HG03469 (cell line): ENCODE data around the gene PRIMA1.

ENCODE experiments used
- ATAC-seq: cut with Tn5 transposase; IDR thresholded peaks from one replicate; pipeline ENCODE4 v1.9.1; 2021; ENCODE audit warnings: mild to moderate bottlenecking, moderate library complexity, moderate number of reproducible peaks; ENCODE audit not compliant: unreplicated experiment

Gene PRIMA1

DNA sequence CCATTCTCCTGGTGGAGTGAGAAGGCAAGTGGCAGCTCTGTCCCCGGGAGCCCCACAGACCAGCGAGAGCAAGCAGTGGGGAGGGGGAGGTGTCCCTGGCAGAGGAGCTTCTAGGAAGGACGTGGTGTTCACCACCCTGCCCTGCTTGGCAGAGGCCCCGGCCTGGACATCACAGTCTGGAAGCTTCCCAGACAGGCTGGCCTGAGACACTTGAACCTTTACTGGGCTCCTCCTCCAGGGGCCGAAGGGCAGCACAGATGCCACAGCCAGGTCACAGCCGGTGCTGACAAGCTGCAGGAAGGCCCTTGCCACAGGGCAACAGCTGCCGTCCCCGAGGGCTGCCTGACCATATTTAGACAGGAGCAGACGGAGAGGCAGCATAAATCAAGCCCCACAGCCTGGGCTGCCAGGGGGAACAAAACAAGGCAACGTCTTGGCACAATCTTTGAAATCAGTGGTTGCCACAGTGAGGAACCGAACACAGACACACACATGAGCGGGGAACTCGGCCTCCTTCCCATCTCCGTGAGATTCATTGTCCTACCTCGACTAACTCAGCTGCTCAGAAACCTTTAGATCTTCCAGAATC is 28.5 kb downstream of the PRIMA1 start:
- ATAC-seq = no peak

GRCh38 chr14:93757206-93757605 is 31.1 kb downstream of the PRIMA1 start:
- ATAC-seq = no peak

- no peak for ATAC-seq
Measured at GRCh38 chr14:93753647-93754046, 34.6 kb downstream of the PRIMA1 start.

DNA sequence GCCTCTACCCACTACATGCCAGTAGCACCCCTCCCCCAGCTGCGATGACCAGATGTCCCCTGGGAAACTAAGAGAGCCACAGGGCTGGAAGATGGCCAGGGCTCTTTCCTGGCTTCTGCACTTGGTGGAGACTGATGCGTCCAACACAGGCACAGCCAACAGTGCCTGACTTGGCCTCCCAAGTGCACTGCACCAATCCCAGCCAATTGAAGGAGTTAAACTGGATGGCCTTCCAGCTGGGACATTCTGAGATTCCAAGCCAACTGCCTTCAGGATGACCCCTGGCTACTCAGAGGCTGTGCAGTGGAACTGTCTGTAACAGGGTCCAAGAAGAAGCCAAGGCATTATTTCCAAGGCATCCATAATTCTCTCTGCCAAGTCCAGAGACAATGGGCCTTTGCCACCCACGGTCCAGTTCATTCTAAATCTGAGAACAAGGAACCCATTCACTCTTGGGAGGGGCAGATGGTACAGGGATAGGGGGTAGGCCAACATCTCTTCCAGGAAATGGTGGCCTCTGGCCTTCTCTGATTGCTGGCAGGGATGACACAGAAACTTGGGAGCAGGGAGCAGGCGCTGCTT is 35.2 kb downstream of the PRIMA1 start:
- ATAC-seq = no peak

GRCh38 chr14:93751946-93752655 is 36.2 kb downstream of the PRIMA1 start:
- ATAC-seq = no peak

DNA sequence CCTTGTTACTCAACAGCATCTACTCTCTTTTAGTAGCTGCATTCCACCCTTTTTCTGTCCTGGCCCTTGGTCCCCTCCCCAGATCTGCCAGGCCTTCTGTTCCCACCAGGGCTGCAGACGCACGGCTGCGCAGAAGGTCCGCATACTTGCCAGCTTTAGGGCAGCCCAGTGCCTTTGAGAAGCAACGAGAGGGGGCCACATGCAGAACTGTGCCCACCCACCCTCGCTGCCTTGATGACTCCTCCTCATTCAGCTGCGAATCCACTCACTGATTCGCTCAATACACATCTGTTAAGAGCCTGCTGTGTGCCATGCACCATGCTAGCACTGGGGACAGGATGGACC is 39.2 kb downstream of the PRIMA1 start:
- no peak for ATAC-seq

DNA sequence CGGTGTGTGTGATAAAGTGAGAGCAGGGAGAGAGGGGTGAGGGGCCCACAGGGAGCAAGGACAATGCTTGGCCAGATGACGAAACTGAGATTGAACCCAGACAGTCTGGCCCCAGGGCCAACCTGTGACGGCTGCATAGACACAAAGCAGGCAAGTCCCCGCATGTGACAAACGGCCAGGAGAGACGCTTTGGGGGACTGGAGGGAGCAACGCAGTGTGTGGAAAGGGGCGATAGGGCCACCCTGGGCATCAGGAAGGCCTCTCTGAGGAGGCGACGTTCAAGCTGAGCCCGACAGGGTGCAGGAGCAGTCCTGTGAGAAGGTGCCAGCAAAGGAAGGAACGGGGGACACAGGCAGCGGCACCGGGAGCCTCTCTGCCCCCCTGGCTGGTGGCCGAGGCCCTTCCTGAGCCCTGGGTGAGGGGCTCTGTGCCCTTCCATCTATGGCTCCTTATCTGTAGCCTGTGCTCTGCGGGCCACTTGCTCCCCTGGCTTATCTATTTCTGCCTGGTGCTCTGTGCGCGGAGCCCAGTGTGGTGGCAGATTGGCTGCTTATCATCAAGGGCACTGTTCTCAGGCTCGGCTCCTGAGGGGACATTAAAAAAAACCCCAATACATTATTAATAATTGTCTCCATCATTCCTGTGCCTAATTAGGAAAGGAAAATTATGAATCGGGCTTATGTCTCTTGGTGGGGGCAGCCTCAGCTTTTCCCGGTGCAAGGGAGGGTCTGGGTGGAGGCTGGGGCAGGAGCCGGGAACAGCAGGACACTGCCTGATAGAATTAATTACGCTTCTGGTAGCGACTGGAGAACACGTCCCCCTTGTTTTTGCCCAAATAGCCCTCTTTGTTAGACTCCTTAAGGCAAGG is 39.8 kb downstream of the PRIMA1 start:
- no peak for ATAC-seq

DNA sequence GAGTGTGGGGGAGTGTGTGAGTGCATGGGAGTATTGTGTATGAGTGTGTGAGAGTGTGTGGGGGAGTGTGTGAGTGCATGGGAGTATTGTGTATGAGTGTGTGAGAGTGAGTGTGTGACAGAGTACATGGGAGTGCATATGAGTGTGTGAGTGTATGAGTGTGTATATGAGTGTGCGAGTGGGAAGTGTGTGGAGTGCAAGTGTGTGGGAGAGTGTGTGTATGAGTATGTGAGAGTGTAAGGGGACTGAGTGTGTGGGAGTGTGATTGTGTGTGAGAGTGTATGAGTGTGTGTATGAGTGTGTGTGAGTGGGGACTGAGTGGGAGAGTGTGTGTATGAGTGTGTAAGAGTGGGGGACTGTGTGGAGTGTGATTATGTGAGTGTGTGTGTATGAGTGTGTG is 40.7 kb downstream of the PRIMA1 start:
- ATAC-seq = no peak

DNA sequence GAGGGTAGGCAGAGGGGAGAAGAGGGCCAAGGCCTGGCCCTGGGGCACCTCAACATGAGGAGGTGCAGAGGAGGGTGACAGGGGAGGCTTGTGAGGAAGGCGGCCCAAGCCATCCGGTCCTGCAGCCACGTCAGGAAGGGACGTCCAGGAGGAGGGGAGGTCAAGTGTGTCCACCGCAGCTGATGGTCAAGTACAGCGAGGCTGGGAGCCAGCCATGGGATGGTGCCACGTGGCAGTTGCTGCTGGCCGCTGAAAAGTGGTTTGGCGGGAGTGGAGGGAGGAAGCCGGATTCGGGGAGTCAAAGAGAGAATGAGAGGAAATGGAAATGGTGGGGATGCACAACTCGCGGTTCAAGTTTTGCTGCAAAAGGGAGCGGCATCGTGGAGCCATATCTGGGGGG is 41.2 kb downstream of the PRIMA1 start:
- no peak for ATAC-seq

GRCh38 chr14:93745603-93746273 is 42.5 kb downstream of the PRIMA1 start:
- ATAC-seq = no peak

DNA sequence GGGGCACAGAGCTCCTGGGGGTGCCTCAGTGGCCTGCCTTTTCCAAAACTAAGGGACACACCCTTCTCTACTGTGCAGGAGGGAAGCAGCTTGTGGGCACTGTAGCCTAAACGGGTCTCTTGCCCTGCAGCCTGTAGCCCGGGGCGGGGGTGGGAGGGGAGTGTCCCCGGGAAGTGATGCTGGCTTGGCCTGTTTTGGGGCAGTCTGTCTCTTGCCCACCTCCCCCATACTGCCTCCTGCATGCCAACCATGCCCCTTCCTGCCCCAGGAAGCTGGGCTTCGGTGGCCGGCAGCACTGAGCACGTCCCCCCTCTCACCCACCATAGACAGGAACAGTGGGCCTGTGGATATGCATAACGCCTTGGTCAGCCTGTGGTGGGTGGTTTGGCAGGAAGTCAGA is 43.4 kb downstream of the PRIMA1 start:
- ATAC-seq = no peak

DNA sequence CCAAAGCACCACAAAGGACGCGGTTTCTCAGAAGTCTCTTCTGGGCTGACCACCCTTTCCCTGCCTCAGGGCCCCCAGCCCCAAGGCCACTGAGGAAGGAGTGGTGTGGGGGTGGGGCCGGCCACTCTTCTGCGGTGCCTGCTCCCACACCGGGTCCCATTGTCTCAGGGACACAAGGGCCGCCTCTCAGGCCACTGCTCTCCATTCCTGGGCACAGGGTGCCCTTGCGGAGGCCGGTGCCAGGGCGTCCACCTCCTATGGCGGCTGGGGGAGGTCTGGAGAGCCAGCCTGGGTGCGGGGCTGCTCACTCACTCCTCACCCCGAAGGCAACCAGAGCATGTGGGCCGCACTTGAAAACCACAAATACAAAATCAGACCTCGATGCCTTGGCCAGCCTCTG is 44.1 kb downstream of the PRIMA1 start:
- ATAC-seq = no peak

DNA sequence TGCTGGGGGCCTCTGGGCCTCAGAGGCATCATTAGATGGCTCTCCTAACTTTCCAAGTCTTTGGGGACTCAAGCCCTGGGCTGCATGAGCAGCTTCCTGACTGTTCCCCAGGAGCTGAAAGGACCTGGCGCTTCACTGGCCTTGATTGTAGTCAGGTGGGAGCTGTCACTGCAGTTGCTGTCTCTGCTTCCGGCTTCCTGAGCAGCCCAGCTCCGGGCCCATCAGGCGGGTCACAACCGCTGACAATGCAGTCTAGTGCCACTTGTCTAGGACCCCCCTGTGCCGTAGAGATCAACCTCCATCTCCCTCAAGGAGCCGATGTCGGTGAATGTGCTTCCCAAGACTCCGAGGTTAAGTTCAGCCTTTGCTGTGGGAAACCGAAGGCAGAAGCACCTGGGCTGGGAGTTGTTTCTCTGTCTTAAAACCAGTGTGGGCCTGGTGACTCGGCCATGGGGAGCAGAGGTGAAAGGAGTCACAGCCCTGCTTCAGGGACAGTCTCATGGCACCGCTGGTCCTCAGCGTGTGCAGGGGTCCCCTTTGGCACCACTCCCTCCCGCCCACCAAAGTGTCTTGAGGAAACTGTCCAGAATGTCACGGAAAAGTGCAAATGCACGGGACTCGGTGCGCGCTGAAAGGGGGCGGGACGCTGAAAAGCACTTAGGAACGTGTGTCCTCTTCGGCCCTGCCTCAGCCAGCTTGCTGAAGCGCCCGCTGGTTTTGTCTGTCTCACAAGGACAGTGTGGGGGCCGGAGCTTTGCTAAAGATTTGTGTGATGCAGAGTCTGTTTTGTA is 44.8 kb downstream of the PRIMA1 start:
- ATAC-seq = no peak

- ATAC-seq = no peak
Measured at GRCh38 chr14:93742761-93743160, 45.5 kb downstream of the PRIMA1 start.

DNA sequence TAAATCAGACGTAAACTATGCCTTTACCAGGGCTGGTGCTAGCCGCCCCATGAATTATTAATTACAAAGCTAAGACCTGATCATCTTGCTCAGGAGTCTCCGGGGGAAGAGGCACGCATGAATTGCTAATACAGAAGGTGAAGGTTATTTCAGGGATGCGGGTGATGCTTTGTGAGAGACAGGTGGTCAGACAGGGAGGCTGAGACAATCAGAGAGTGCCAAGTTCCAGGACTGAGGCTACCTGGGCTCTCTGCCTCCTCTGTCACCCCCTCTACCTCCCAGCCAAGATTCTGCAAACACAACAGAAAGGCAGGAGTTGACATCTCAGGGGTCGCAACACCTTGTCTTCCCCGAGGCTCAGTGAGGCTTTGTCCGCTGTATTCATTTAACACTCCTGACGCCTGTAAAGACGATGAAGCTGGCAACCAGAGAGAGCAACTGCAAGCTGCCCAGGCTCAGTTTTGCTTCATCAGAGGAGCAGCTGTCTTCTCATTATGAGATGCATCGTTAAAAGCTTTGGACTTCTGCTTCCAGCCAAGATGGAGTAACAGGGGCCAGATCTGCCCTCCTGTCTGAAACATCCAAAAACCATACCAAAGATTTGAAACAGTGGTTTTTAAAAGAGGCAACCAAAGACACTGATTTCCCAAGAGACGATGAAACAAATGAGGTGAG is 46.6 kb downstream of the PRIMA1 start:
- no peak for ATAC-seq

DNA sequence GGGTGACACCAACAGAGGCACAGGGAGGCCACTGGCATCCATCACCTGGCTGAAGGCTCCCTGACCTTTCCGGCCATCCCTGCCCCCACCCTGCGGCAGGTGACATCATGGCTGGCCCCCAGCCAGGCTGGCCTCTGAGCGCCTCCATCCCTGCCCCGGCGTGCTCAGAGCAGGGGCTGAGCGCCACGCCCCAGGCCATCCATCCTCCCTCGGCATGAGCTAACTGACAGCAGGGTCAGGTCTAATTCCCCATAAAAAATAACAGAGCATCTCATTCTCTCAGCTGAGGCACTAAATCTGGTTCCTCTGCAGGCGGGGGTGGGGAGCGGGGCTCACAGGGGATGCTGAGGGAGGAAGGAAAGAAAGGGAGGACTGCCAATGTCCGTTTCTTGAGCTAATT is 50.7 kb downstream of the PRIMA1 start:
- ATAC-seq = no peak

DNA sequence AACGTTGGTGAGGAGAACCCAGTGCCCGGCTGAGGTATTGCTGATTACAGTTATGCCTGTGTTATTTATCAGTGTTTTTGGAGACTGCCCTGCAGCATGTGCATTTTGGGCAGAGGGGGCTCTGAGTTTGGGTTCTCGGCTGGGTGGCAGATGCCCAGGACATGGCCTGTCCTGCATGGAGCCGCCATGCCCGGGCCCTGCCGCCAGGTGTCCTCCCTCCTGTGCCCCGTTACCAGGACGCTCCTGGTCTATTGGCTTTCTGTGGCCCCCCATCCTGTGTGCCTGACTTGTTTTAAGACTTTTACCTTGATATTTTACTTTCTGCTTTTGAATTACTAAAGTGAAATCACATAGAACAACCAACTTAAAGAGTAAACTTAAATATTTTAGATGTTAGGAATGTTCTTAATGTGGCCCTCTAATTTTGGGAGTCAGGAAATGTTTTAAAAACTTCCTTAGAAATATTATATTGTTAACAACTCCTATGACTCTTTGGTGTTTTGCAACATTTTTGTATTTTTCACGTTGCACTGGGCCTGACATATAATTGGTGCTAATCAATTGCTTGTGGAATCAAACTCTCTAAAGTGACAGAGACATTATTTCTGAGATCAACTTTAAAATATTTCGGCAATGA is 51.8 kb downstream of the PRIMA1 start:
- no peak for ATAC-seq

DNA sequence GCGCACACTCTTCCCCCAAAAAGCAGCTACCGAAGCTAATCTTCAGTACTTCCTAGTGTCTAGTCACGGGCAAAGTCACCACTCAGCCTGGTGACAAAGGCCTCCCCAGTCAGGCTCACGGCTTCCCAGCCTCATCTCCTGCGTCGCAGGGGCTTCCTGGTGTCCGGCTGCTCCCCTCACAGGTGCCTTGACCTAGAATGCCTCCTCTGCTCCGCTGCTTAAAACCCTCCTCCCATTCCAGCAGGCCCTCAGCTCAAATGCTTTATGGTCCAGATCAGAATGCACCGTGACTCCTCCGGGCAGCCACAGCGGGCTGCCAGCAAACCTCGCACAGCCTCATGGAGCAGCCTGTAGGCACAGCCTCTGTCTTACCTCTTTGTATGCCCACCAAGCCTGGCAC is 53.1 kb downstream of the PRIMA1 start:
- ATAC-seq = no peak

DNA sequence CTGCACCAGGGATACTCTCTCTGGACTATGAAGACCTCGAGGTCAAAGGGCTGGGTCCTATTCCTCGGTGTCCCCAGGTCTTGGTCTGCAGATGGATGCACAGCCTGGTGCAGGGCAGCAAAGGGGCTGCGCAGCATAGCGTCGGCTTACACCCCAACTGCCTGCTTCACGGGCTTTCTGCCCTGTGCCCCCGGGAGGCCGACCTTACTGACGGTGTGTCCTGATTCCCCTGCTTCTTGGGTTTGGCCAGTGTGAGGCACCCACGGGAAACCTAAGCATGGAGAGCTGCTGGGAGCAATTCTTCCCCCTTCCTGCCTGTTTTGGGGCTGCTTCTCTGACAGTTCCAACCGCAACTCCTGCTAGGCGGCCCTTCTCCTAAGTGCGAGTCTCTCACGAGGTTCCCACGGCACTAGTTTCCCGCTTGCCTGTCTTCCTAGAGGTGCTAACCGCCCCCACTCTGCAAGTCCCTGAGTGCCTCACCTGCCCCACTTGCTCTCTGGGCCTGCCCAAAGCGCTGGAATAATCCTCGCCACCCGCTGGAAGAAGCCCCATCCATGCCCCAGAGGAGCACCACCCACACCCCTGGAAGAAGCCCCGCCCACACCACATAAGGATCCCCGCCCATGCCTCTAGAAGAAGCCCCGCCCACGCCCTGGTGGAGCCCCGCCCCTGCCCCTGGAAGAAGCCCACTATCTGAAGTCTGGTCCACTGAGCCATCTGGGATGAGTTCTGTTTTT is 54.0 kb downstream of the PRIMA1 start:
- ATAC-seq = no peak
